ENCODE data around the gene ADGRF1. TPM values are rescaled to one million over a fixed set of nuclear protein-coding genes. Genes with fewer than 3 reads are reported as not detected.

The ADGRF1 gene
- total RNA-seq, 1 experiment from 2014 or later = 39.6 TPM

DNA sequence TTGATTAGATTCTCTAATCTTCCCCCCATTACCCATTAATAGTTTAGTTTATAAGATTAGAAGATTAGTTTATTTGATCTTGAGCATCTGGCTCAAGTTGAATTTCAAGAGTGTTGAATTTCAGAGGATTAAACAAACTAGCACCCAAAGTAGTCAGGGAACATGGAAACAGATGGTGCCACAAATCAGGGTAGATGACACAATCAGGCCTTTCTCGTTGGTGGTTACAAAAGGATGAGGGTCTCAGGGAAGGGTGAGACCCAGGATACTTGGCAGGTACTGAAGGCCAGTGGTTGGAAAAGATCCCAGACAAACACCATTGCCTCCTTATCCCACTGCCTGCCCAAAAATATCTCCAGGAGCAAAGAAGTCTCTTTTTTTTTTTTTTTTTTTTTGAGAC lies 29.5 kb upstream of the ADGRF1 start:
- Histone ChIP-seq H3K4me3 (replicated peaks in 1 of 2; ENCODE audit: low read depth in 1 of 2, low read length in 2 of 2) (no peak overlapping the region), H4K20me1 (ENCODE audit: insufficient read depth) (no peaks in the 10 kb centered on the region), H3K27me3 (ENCODE audit: insufficient read depth, low read length) (no peaks in the 10 kb centered on the region), H3K27ac (ENCODE audit: low read depth, low read length) (no peak overlapping the region), H3K79me2 (ENCODE audit: insufficient read depth, low read length) (no peaks in the 10 kb centered on the region), H3K9me2 (ENCODE audit: insufficient read depth) (no peaks in the 10 kb centered on the region), H3K4me1 (ENCODE audit: control insufficient read depth in 1 of 2, insufficient read depth in 2 of 2, low read length in 2 of 2) (peaks cover 0 to 1% of the 10 kb centered on the region in 2 experiments; a peak in 1 of 4 replicates), H3K9me3 (ENCODE audit: control insufficient read depth in 1 of 2, insufficient read depth in 1 of 2, low read depth in 1 of 2, low read length in 2 of 2) (no peaks in the 10 kb centered on the region), H3K4me2 (ENCODE audit: low read length) (no peak overlapping the region), H3K9ac (ENCODE audit: low read length) (no peak overlapping the region), H2AFZ (ENCODE audit: low read depth, low read length, poor library complexity, severe bottlenecking) (no peak overlapping the region), H3K36me3 (ENCODE audit: control insufficient read depth in 1 of 2, insufficient read depth in 2 of 2, low read length in 2 of 2) (no peaks in the 10 kb centered on the region)
- TF ChIP-seq EZH2phosphoT487 (IDR thresholded peaks at IDR 0.05; ENCODE audit: borderline replicate concordance) = no peak
- no peak for TF ChIP-seq ELF1 (IDR thresholded peaks at IDR 0.05; ENCODE audit: borderline replicate concordance, low read depth)
- no peak for TF ChIP-seq FOSL1 (IDR thresholded peaks at IDR 0.05; ENCODE audit: low read depth)
- TF ChIP-seq POLR2A (IDR thresholded peaks at IDR 0.05; ENCODE audit: borderline replicate concordance, extremely low read depth, insufficient read depth, insufficient read length) = no peak
- TF ChIP-seq, protein P1, sequence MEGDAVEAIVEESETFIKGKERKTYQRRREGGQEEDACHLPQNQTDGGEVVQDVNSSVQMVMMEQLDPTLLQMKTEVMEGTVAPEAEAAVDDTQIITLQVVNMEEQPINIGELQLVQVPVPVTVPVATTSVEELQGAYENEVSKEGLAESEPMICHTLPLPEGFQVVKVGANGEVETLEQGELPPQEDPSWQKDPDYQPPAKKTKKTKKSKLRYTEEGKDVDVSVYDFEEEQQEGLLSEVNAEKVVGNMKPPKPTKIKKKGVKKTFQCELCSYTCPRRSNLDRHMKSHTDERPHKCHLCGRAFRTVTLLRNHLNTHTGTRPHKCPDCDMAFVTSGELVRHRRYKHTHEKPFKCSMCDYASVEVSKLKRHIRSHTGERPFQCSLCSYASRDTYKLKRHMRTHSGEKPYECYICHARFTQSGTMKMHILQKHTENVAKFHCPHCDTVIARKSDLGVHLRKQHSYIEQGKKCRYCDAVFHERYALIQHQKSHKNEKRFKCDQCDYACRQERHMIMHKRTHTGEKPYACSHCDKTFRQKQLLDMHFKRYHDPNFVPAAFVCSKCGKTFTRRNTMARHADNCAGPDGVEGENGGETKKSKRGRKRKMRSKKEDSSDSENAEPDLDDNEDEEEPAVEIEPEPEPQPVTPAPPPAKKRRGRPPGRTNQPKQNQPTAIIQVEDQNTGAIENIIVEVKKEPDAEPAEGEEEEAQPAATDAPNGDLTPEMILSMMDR (IDR thresholded peaks at IDR 0.05 in 2 of 3, conservative IDR thresholded peaks at IDR 0.05 in 1 of 3; ENCODE audit: borderline replicate concordance in 1 of 3, insufficient read depth in 1 of 3, low read depth in 2 of 3, low read length in 2 of 3) = no peak
- BruUV-seq (replicated peaks) = no TSS peak
- DNase-seq (ENCODE audit: low read depth, low spot score) (no peak), ATAC-seq (no peak)
- intact Hi-C loops (cut with micrococcal nuclease) = no loop called here
- ChIA-PET POLR2A (no interaction called here), CTCF (no interaction called here), RAD21 (ENCODE audit: low non-redundant PET in 1 of 2, low total read pairs in 2 of 2, uncharacterized antibody in 2 of 2, unreplicated experiment in 2 of 2) (no interaction called here)

DNA sequence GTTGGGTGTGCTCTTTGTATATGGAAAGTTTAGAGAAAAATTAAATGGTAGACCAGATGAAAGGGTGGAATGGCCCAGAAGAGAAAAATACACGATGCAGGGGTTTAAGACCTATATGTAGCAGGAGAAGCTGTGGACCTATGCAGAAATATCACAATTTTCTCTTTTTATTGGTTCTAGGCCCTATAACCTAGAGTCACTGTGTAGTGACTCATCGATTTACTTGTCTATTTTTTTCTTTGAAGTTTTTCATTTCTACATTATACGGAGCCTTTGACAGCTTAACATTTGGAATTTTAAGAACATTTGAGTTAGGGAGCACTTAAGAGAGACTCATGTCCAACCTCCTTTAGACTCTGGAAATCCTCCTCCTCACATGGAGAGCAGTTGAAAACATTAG lies 28.3 kb upstream of the ADGRF1 start:
- Histone ChIP-seq H2AFZ (ENCODE audit: low read depth, low read length, poor library complexity, severe bottlenecking) (peak overlapping the region; percentile 49), H3K79me2 (ENCODE audit: insufficient read depth, low read length) (no peaks in the 10 kb centered on the region), H3K27ac (ENCODE audit: low read depth, low read length) (no peak overlapping the region), H3K9me3 (ENCODE audit: control insufficient read depth in 1 of 2, insufficient read depth in 1 of 2, low read depth in 1 of 2, low read length in 2 of 2) (no peaks in the 10 kb centered on the region), H3K9me2 (ENCODE audit: insufficient read depth) (no peaks in the 10 kb centered on the region), H3K4me1 (ENCODE audit: control insufficient read depth in 1 of 2, insufficient read depth in 2 of 2, low read length in 2 of 2) (no peaks in the 10 kb centered on the region), H3K27me3 (ENCODE audit: insufficient read depth, low read length) (no peaks in the 10 kb centered on the region), H3K4me3 (replicated peaks in 1 of 2; ENCODE audit: low read depth in 1 of 2, low read length in 2 of 2) (no peak overlapping the region), H3K9ac (ENCODE audit: low read length) (no peak overlapping the region), H4K20me1 (ENCODE audit: insufficient read depth) (no peaks in the 10 kb centered on the region), H3K36me3 (ENCODE audit: control insufficient read depth in 1 of 2, insufficient read depth in 2 of 2, low read length in 2 of 2) (no peaks in the 10 kb centered on the region), H3K4me2 (ENCODE audit: low read length) (no peak overlapping the region)
- no peak for TF ChIP-seq EGR1 (IDR thresholded peaks at IDR 0.05; ENCODE audit: low read depth)
- no peak for TF ChIP-seq SRF (IDR thresholded peaks at IDR 0.05; ENCODE audit: low read depth)
- TF ChIP-seq EZH2phosphoT487 (IDR thresholded peaks at IDR 0.05; ENCODE audit: borderline replicate concordance) = no peak
- TF ChIP-seq, protein P2, sequence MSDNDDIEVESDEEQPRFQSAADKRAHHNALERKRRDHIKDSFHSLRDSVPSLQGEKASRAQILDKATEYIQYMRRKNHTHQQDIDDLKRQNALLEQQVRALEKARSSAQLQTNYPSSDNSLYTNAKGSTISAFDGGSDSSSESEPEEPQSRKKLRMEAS (IDR thresholded peaks at IDR 0.05) = no peak
- no peak for TF ChIP-seq POLR2AphosphoS5 (IDR thresholded peaks at IDR 0.05; ENCODE audit: low read depth, low read length)
- no peak for TF ChIP-seq SIN3A (IDR thresholded peaks at IDR 0.05; ENCODE audit: low read depth)
- TF ChIP-seq POLR2A (IDR thresholded peaks at IDR 0.05; ENCODE audit: borderline replicate concordance, extremely low read depth, insufficient read depth, insufficient read length) = no peak
- TF ChIP-seq, protein P3, sequence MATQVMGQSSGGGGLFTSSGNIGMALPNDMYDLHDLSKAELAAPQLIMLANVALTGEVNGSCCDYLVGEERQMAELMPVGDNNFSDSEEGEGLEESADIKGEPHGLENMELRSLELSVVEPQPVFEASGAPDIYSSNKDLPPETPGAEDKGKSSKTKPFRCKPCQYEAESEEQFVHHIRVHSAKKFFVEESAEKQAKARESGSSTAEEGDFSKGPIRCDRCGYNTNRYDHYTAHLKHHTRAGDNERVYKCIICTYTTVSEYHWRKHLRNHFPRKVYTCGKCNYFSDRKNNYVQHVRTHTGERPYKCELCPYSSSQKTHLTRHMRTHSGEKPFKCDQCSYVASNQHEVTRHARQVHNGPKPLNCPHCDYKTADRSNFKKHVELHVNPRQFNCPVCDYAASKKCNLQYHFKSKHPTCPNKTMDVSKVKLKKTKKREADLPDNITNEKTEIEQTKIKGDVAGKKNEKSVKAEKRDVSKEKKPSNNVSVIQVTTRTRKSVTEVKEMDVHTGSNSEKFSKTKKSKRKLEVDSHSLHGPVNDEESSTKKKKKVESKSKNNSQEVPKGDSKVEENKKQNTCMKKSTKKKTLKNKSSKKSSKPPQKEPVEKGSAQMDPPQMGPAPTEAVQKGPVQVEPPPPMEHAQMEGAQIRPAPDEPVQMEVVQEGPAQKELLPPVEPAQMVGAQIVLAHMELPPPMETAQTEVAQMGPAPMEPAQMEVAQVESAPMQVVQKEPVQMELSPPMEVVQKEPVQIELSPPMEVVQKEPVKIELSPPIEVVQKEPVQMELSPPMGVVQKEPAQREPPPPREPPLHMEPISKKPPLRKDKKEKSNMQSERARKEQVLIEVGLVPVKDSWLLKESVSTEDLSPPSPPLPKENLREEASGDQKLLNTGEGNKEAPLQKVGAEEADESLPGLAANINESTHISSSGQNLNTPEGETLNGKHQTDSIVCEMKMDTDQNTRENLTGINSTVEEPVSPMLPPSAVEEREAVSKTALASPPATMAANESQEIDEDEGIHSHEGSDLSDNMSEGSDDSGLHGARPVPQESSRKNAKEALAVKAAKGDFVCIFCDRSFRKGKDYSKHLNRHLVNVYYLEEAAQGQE (IDR thresholded peaks at IDR 0.05; ENCODE audit: low read depth) = no peak
- no peak for TF ChIP-seq ZFX (IDR thresholded peaks at IDR 0.05)
- TF ChIP-seq RAD21 (IDR thresholded peaks at IDR 0.05; ENCODE audit: low read depth) = no peak
- RAD21 ChIA-PET (ENCODE audit: low non-redundant PET in 1 of 2, low total read pairs in 2 of 2, uncharacterized antibody in 2 of 2, unreplicated experiment in 2 of 2) = no interaction called here
- intact Hi-C loops (cut with micrococcal nuclease) = no loop called here
- DNase-seq (ENCODE audit: low read depth, low spot score) (no peak), ATAC-seq (no peak)
- POLR2A ChIA-PET = no interaction called here
- no TSS peak for BruUV-seq (replicated peaks)
- CTCF ChIA-PET = no interaction called here
